Suppressor macrophage (primary cell): Measurements from ENCODE around the gene ZNF335.
"Not testable (repeated sequence)": the region's sequence is repeated elsewhere in the genome, so short reads cannot be mapped to it uniquely, and the experiment has no call there.

Experiments used
- DNase-seq, 4 experiments: peaks; one replicate each; pipeline ENCODE4 v3.0.0-alpha.2; 2020 to 2022

Gene ZNF335

DNA sequence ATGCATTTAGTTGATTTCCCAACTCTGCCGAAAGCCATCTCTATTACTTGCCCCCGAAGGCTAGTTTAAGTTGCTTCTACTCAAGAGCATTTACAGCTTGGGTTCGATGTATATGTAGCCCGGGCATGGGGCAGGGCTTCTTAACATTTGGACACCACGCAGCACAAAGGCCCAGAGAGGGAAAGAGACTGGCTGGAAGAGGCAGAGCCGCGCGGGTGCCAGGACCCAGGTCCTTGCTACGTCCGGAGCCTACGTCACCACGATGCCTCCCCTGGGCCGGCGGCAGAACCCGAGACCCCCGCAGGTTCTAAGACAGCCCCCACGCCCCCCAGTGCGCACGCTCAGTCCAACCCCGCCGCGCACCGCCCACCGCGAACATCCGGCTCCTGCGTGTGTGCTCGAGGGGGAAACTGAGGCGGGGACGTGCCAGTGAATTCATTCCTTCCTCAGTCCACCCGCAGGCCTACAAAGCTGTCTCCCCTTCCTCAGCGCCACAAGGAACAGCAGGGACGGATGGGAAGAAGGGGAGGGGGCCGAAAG lies 37.9 kb downstream of the ZNF335 start:
- DNase-seq: peak; percentile 21 to 60 (median 47)

- DNase-seq: peak; percentile 47 to 78 (median 76)
Observed at GRCh38 chr20:45933266-45934045, 38.5 kb downstream of the ZNF335 start.

GRCh38 chr20:45931680-45932079 lies 40.3 kb downstream of the ZNF335 start:
- not testable (repeated sequence) for DNase-seq

- DNase-seq: no peak
Observed at GRCh38 chr20:45927071-45927878, 44.7 kb downstream of the ZNF335 start.

DNA sequence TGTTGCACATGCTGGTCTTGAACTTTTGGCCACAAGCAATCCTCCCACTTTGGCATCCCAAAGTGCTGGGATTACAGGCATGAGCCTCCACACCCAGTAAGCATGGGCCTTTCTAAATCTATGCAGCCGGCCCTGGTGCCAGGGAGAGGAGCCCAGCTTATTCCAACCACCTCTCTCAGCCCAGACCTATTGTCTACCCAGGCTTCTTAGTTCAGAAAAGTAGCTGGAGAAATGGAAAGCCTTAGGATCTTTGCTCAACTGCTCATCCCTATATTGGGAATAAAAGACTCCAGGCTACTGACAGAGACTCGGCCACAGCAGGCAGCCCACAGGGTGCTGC lies 45.3 kb downstream of the ZNF335 start:
- no peak for DNase-seq

GRCh38 chr20:45925821-45926506 lies 46.0 kb downstream of the ZNF335 start:
- DNase-seq: no peak

GRCh38 chr20:45924391-45925261 lies 47.4 kb downstream of the ZNF335 start:
- DNase-seq: peak; percentile 61 to 88 (median 77)

DNA sequence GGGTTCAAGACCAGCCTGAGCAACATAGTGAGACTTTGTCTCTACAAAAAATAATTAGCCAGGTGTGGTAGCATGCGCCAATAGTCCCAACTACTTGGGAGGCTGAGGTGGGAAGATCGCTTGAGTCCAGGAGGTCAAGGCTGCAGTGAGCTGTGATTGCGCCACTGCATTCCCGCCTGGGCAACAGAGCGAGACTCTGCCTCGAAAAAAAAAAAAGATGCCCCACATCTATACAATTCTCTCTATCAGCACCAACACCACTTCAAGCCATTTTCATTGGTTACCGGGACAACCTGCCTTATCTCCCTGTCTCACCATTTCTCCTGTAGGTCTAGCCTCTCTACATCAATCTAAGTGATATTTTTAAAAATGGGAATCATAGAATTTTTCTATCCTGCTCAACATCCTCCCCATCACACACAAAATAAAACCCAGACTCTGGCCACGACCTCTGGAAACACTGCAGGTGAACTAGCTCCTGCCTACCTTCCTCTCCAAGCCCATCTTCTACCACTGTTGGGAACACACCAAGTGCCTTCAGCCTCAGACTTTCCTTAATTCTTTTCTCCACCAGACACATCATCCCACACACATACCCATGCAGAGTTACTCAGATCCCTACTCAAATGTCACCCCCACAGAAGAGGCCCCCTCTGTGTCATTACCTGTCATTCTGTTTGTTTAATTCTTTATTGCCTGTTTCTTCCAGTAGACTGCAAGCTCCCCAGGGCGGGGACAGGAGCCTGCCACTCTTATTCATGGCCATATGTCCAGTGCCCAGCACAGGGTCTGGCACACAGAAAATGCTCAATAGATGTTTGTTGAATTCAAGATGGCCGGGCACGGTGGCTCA lies 50.4 kb downstream of the ZNF335 start:
- DNase-seq: no peak

DNA sequence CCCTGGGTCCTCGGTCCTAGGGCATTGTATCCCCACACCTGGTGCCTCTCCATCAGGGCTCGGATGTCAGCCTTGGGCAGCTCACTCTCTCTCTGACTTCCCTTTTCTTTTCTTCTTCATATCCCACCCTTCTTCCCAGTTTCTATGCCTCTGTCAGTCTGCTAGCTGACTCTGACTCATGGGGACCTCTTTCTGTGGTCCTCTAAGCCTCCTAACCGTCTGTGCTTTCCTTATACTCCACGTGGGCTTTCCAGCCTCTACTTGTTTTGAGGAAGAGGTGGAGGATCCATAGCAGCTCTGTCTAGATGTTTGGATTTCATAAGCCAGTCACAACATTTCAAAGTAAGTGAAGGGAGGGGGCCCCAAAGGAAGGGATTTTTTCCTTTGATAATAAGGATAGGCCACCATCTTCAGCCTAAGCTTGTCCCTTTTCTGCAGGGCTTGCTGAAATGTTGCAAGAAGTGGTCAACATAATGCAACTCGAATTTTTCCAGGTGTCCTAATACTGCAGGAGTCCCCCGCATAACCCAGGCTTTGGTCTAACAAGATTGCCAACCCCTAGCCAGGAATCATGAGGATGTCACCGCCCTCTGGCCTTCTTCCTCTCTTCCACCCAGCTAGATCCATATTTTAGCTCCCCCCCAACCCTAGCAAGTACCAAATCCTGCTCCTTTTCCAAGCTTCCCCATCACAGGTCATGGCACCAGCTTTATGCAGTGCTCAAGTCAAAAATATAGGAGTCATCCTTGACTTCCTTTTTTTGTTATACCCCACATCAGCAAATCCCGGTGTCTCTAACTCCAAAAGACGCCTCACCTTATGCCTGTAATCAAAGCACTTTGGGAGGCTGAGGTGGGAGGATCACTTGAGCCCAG lies 51.3 kb downstream of the ZNF335 start:
- DNase-seq: peak; percentile 52 to 79 (median 67)

DNA sequence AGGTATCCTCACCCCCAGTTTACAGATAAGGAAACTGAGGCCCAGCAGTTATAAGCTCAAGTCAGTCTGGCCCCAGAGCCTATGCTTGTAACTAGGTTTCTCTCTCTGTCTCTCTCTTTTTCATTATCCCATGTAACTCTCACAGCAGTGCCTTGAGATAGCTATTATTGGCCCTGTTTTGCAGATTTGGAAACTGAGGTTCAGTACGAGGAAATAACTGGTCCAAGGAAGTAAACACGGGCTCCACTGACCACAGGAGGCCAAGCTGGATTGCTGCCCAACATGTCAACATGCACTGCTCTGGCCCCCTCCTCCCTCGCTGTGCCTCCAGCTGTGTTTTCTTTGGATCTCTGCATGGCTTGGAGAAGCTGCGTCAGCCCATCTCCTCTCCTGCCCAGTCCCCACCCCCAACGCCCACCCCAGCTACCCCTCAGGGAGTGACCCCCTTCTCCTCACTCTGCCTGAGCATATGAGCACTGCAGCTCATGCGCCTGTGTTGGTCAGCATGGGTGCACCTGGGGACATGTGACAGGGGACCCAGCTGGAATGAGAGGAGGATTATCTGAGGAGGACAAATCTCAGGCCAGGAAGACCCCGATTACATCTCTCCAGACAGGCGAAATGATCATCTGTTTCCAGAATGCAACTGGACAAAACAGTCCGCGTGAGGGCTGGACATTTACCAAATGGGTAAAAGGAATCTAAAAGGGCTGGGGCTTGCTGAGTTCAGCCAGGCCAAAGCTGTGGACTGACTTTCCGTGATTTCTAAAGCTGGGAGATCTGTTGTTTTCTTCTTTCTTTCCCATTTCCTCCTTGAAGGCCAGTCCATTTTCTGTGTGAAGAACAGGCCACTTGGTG lies 52.2 kb downstream of the ZNF335 start:
- no peak for DNase-seq

DNA sequence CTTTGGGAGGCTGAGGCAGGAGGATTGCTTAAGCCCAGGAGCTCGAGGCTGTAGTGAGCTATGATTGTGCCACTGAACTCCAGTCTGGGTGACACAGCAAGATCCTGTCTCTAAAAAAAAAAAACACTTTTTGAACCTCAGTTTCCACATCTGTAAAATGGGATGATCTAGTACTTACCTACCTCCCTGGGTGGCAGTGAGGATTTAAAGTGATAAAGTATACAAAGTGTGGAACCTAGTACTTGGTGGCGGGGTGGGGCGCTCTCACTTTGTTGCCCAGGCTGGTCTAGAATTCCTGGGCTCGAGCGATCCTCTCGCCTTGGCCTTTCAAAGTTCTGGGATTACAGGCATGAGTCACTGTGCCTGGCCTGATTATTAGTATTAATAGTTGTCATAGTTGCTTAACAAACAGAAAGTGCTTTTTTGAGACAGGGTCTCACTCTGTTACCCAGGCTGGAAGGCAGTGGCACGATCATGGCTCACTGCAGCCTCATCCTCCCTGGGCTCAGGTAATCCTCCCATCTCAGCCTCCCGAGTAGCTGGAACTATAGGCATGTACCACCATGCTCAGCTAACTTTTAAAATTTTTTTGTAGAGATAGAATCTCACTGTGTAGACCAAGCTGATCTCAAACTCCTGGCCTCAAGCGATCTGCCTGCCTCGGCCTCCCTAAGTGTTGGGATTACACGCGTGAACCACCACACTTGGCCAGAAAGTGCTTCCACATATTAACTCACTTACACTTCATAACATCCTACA lies 53.0 kb downstream of the ZNF335 start:
- DNase-seq: no peak

DNA sequence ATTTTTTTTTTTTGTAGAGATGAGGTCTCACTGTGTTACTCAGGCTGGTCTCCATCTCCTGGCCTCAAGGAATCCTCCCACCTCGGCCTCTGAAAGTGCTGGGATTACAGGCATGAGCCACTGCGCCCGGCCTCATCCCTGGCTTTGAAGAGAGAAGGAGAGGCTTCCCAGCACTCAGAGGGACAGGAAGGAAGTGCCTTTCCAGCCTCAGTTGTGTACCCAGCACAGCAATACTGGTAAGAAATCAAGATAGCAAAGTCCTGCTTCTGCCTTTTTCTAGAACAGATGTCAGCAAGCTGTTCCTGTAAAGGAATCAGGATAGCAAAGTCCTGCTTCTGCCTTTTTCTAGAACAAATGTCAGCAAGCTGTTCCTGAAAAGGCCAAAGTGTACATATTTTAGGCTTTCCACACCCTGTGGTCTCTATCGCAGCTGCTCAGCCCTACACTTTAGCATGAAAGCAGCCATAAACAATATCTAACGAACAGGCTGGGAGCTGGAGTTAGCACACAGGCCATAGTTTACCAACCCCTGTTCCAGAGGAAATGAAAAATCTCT lies 53.7 kb downstream of the ZNF335 start:
- peak; percentile 30 to 74 (median 66) for DNase-seq

DNA sequence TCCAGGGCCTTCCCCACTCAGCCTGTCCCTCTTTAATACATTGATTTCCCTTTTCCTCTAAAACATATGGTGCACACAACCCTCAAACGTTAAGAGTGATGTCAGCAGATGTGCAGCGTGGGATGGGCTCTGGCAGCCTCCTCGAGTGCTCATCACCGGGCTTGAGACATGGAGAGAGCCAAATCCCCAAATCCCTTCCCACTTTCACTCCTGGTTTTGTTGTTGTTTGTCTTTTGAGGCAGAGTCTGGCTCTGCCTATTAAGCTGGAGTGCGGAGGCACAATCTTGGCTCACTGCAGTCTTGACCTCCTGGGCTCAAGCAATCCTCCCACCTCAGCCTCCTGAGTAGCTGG lies 54.2 kb downstream of the ZNF335 start:
- DNase-seq: peak in 3 of 4 experiments; percentile 36 to 44 (median 41)

DNA sequence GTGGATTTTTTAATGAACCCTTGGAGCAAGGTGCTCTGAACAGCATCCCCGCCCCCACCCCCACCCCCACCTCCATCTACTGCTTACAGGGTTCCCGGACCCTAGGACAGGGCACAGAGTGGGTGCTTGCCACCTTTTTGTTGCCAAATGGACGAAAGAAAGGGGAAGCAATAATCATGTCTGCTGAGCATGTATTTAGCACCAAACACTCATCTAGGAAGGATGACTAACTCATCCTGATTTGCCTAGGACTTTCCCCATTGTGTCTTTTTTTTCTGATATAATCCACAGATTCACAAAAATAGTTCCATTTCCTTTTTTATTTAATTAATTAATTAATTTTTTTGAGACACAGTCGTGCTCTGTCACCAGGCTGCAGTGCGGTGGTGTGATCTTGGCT lies 58.9 kb downstream of the ZNF335 start:
- DNase-seq: peak; percentile 53 to 92 (median 74)

GRCh38 chr20:45912344-45912682 lies 59.7 kb downstream of the ZNF335 start:
- no peak for DNase-seq

DNA sequence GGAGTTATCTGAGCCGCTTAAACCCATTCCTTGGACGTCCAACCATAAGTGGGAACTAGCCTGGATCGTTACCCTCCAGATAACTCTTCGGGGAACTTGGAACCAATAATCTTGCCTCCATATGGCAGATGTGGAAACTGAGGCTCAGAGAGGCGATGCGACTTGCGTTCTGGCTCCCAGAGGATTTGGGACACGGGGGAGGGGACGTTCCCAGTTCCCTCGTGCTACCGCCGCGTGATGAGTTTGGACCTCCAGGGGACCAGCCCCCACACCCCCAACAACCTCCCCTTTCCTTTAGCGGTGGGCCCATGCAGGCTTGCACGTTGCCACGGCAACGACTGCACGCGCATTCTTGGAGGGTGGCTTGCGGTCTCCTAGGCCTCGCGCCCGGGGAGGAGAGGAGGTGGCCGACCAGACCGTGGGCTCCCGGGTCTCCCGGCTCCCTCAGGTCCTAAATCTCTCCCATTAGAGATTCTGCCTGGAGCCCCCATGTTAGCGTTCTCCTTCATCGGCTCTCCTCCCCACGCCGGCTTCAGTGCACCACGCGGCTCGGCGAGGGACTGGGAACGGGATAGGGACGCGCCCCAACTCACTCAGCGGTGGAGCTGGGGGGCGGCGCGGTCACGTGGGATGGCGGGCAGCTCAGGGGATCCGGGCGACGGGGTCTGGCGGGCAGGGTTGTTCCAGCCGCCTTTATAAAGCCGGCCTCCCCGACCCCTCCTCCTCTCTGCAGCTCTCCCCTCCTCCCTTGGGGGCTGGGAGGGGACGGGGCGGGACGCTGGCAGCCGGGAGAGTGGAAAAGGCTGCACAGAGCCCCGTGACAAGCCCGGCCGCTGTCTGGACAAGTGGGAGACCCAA lies 60.3 kb downstream of the ZNF335 start, which contains the start of gene PLTP:
Gene PLTP (minus strand): TSS at position 670 of the 858 bp plus-strand sequence. CDS start 703 bp downstream, outside the sequence.
- DNase-seq: peak; percentile 35 to 60 (median 49)
